Measurements from ENCODE around the gene NAV1. TPM values are rescaled to one million over a fixed set of nuclear protein-coding genes. Genes with fewer than 3 reads are reported as not detected.

NAV1 gene
- total RNA-seq, 1 experiment from 2014 or later = 45.3 TPM

DNA sequence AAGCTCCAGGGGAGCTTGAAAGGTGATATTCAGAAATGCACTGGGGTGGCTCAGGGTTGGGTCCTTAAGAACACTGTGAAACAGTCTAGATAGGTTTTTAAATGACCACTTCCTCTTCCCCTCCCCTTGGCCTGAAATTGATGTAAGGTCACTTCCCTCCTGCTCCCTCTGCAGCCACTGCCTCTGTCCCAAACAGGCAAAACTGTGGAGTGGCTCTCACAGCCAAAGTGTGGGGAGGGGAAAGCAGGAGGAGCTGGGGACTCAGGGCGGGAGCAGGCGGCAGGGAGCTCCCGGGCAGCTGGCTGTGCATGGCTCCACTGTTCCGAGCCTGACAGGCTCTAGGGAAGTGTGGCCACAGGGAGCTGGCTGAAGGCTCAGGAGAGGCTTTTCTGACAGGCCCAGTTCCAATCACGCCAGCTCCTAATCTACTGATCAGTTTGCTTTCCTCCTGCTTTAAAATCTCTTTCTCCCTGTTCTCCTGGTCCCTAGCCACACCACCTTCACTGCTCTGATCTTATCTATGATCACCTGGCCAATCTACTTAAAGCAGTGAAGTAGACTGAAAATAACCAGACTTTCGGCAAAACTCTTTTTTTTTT lies 26.9 kb upstream of the NAV1 start:
- Histone ChIP-seq H3K4me3 (no peak overlapping the region), H2AFZ (no peak overlapping the region), H3K9me3 (ENCODE audit: insufficient read depth, low read depth) (no peaks in the 10 kb centered on the region), H3K4me2 (no peak overlapping the region), H3K9me2 (ENCODE audit: insufficient read depth) (no peaks in the 10 kb centered on the region), H3K27me3 (ENCODE audit: insufficient read depth, low read depth) (no peaks in the 10 kb centered on the region), H3K36me3 (ENCODE audit: low read depth) (no peaks in the 10 kb centered on the region), H3K79me2 (ENCODE audit: low read depth) (no peaks in the 10 kb centered on the region), H3F3A (ENCODE audit: insufficient read depth, low read depth) (peaks cover 42% of the 10 kb centered on the region), H4K20me1 (ENCODE audit: insufficient read depth) (no peaks in the 10 kb centered on the region), H3K4me1 (replicated peaks; ENCODE audit: insufficient read depth) (peaks cover 48% of the 10 kb centered on the region), H3K27ac (no peak overlapping the region)
- intact Hi-C loops (cut with micrococcal nuclease; ENCODE audit: unreplicated experiment) = loop anchor here (2.0 kb wide), 1 partner anchor 163 kb away; no protein-coding TSS in a partner anchor
- CTCF ChIA-PET = interaction anchor here (0.6 to 5.0 kb wide), 13 partner anchors 10 to 434 kb away, joined by 3 to 74 read pairs (median 6); no protein-coding TSS in a partner anchor
- BruUV-seq (replicated peaks) = no TSS peak
- peak in 1 of 2 experiments; percentile 24 for DNase-seq
- TF ChIP-seq EZH2 (IDR thresholded peaks at IDR 0.05; ENCODE audit: low read depth) = no peak
- TF ChIP-seq, protein P1, sequence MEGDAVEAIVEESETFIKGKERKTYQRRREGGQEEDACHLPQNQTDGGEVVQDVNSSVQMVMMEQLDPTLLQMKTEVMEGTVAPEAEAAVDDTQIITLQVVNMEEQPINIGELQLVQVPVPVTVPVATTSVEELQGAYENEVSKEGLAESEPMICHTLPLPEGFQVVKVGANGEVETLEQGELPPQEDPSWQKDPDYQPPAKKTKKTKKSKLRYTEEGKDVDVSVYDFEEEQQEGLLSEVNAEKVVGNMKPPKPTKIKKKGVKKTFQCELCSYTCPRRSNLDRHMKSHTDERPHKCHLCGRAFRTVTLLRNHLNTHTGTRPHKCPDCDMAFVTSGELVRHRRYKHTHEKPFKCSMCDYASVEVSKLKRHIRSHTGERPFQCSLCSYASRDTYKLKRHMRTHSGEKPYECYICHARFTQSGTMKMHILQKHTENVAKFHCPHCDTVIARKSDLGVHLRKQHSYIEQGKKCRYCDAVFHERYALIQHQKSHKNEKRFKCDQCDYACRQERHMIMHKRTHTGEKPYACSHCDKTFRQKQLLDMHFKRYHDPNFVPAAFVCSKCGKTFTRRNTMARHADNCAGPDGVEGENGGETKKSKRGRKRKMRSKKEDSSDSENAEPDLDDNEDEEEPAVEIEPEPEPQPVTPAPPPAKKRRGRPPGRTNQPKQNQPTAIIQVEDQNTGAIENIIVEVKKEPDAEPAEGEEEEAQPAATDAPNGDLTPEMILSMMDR (conservative IDR thresholded peaks at IDR 0.05) = no peak
- POLR2A ChIA-PET (ENCODE audit: unreplicated experiment) = interaction anchor here (0.7 kb wide), 1 partner anchor 50 kb away, joined by 26 read pairs; no protein-coding TSS in a partner anchor

DNA sequence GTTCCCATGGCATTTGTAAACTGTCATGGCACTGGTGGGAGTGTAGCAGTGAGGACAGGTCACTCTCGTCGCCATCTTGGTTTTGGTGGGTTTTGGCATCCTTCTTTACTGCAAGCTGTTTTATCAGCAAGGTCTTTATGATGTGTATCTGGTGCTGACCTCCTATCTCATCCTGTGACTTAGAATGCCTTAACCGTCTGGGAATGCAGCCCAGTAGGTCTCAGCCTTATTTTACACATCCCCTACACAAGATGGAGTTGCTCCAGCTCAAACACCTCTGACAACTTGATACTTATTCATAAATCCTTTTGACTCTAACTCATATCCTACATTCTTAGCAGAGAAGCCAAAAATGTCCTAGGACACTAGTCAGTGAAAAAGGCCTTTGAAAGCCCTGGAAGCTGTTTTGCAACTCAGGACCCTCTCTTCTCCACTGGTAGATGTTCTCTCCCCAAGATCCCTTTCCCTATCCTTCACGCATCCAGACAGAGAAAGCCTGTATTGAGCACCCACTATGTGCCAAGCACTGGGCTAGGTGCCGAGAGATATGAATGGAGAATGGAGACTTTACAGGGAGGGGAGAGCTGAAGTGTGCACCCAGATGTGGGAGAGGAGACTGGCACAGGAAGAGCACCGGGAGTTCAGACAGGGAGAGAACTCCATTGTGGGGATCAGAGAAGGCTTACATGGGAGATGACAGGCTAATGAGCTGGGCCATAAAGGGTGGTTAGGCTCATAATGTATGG lies 25.3 kb upstream of the NAV1 start:
- Histone ChIP-seq H3K4me1 (replicated peaks; ENCODE audit: insufficient read depth) (peaks cover 65% of the 10 kb centered on the region), H3K9me3 (ENCODE audit: insufficient read depth, low read depth) (no peaks in the 10 kb centered on the region), H3K4me3 (no peak overlapping the region), H3K27ac (no peak overlapping the region), H3K9me2 (ENCODE audit: insufficient read depth) (no peaks in the 10 kb centered on the region), H3K27me3 (ENCODE audit: insufficient read depth, low read depth) (no peaks in the 10 kb centered on the region), H2AFZ (no peak overlapping the region), H3F3A (ENCODE audit: insufficient read depth, low read depth) (peaks cover 42% of the 10 kb centered on the region), H4K20me1 (ENCODE audit: insufficient read depth) (no peaks in the 10 kb centered on the region), H3K79me2 (ENCODE audit: low read depth) (no peaks in the 10 kb centered on the region), H3K36me3 (ENCODE audit: low read depth) (no peaks in the 10 kb centered on the region), H3K4me2 (no peak overlapping the region)
- TF ChIP-seq EZH2 (IDR thresholded peaks at IDR 0.05; ENCODE audit: low read depth) = no peak
- TF ChIP-seq, protein P1 (conservative IDR thresholded peaks at IDR 0.05) = no peak
- no peak for DNase-seq
- ChIA-PET POLR2A (ENCODE audit: unreplicated experiment) (no interaction called here), CTCF (interaction anchor here (0.5 to 5.0 kb wide), 11 partner anchors 11 to 359 kb away, joined by 3 to 74 read pairs (median 6); partner anchors contain the start of gene TMEM9)
- no TSS peak for BruUV-seq (replicated peaks)
- intact Hi-C loops (cut with micrococcal nuclease; ENCODE audit: unreplicated experiment) = loop anchor here (1.0 to 2.0 kb wide), 3 partner anchors 31 to 165 kb away; no protein-coding TSS in a partner anchor

GRCh38 chr1:201514466-201514865 lies 24.5 kb upstream of the NAV1 start:
- Histone ChIP-seq H3K27ac (no peak overlapping the region), H3K9me3 (ENCODE audit: insufficient read depth, low read depth) (no peaks in the 10 kb centered on the region), H3K27me3 (ENCODE audit: insufficient read depth, low read depth) (no peaks in the 10 kb centered on the region), H3K4me3 (no peak overlapping the region), H3K4me2 (no peak overlapping the region), H3F3A (ENCODE audit: insufficient read depth, low read depth) (peaks cover 38% of the 10 kb centered on the region), H3K36me3 (ENCODE audit: low read depth) (no peaks in the 10 kb centered on the region), H3K79me2 (ENCODE audit: low read depth) (no peaks in the 10 kb centered on the region), H3K9me2 (ENCODE audit: insufficient read depth) (no peaks in the 10 kb centered on the region), H4K20me1 (ENCODE audit: insufficient read depth) (no peaks in the 10 kb centered on the region), H3K4me1 (replicated peaks; ENCODE audit: insufficient read depth) (peaks cover 65% of the 10 kb centered on the region), H2AFZ (no peak overlapping the region)
- no peak for TF ChIP-seq EZH2 (IDR thresholded peaks at IDR 0.05; ENCODE audit: low read depth)
- TF ChIP-seq, protein P1 (conservative IDR thresholded peaks at IDR 0.05) = no peak
- POLR2A ChIA-PET (ENCODE audit: unreplicated experiment) = no interaction called here
- CTCF ChIA-PET = interaction anchor here (2.1 to 5.0 kb wide), 2 partner anchors 28 to 33 kb away, joined by 12 to 74 read pairs; no protein-coding TSS in a partner anchor
- no peak for DNase-seq
- intact Hi-C loops (cut with micrococcal nuclease; ENCODE audit: unreplicated experiment) = no loop called here
- no TSS peak for BruUV-seq (replicated peaks)
